HEK293 (cell line): ENCODE measurements around the gene MEIKIN.

Experiments used
- CTCF ChIA-PET: fragments of 350-600 bp; formaldehyde crosslinking; extraction: SDS; loops from one replicate; lab custom pipeline; 2021; ENCODE audit warnings: antibody characterized with exemption; lab: Yijun Ruan, JAX
- POLR2A ChIA-PET: fragments of 300-600 bp; formaldehyde crosslinking; extraction: SDS; loops from one replicate; lab custom pipeline; 2020; ENCODE audit warnings: antibody characterized with exemption, inconsistent platforms; lab: Yijun Ruan, JAX
- H3K27ac ChIP-seq: fragments of 200-500 bp; sonication (Bioruptor generic); 2 replicates; pipeline ENCODE4 v1.5.1; 2014; ENCODE audit warnings: low read depth, low read length, control low read depth, inconsistent platforms; ENCODE audit errors: extremely low read depth
- H3K36me3 ChIP-seq, 2 experiments: fragments of 200-500 bp in 1 of 2; sonication (Bioruptor generic) in 1 of 2; 1 replicate in 1 of 2; 2 replicates in 1 of 2; pipeline ENCODE4 v1.5.1; 2014 to 2017; ENCODE audit warnings: inconsistent platforms in 2 of 2, low read length in 2 of 2; ENCODE audit not compliant: control insufficient read depth in 2 of 2, insufficient read depth in 1 of 2
- H3K4me1 ChIP-seq: fragments of 200-500 bp; sonication (Bioruptor generic); 2 replicates; pipeline ENCODE4 v1.5.1; 2014; ENCODE audit warnings: mild to moderate bottlenecking, low read length, inconsistent platforms; ENCODE audit not compliant: control insufficient read depth, insufficient read depth
- H3K4me3 ChIP-seq: 2 replicates; pipeline ENCODE4 v1.5.1; 2011; ENCODE audit warnings: low read depth, mild to moderate bottlenecking, control low read depth, low read length, moderate library complexity
- H3K9me3 ChIP-seq: fragments of 200-500 bp; sonication (Bioruptor generic); 2 replicates; pipeline ENCODE4 v1.5.1; 2014; ENCODE audit warnings: low read depth, low read length, inconsistent platforms; ENCODE audit not compliant: control insufficient read depth, insufficient read depth
- FEZF1 ChIP-seq: fragments of 450-650 bp; formaldehyde crosslinking; IDR thresholded peaks from 2 replicates; pipeline ENCODE4 v1.5.1; 2016; ENCODE audit warnings: missing biosample characterization, missing genetic modification characterization
- OSR2 ChIP-seq: fragments of 450-650 bp; formaldehyde crosslinking; IDR thresholded peaks from 2 replicates; pipeline ENCODE4 v1.5.1; 2016; ENCODE audit warnings: missing biosample characterization, missing genetic modification characterization
- YY2 ChIP-seq: fragments of 450-650 bp; formaldehyde crosslinking; IDR thresholded peaks from 2 replicates; pipeline ENCODE4 v1.5.1; 2016; ENCODE audit warnings: missing biosample characterization, missing genetic modification characterization
- ZEB2 ChIP-seq: fragments of 450-650 bp; formaldehyde crosslinking; IDR thresholded peaks from 2 replicates; pipeline ENCODE4 v1.5.1; 2016; ENCODE audit warnings: missing biosample characterization, missing genetic modification characterization
- ZFP3 ChIP-seq: fragments of 450-650 bp; formaldehyde crosslinking; IDR thresholded peaks from 2 replicates; pipeline ENCODE4 v1.5.1; 2016; ENCODE audit warnings: low read depth, missing biosample characterization, missing genetic modification characterization
- ZFP41 ChIP-seq: fragments of 450-650 bp; formaldehyde crosslinking; IDR thresholded peaks from 2 replicates; pipeline ENCODE4 v1.5.1; 2016; ENCODE audit warnings: missing biosample characterization, missing genetic modification characterization, borderline replicate concordance
- ZNF138 ChIP-seq: fragments of 450-650 bp; formaldehyde crosslinking; IDR thresholded peaks from 2 replicates; pipeline ENCODE4 v1.5.1; 2016; ENCODE audit warnings: missing biosample characterization, missing genetic modification characterization, borderline replicate concordance
- ZNF157 ChIP-seq: fragments of 450-650 bp; formaldehyde crosslinking; IDR thresholded peaks from 2 replicates; pipeline ENCODE4 v1.5.1; 2016; ENCODE audit warnings: missing biosample characterization, missing genetic modification characterization
- ZNF221 ChIP-seq: fragments of 450-650 bp; formaldehyde crosslinking; IDR thresholded peaks from 2 replicates; pipeline ENCODE4 v1.5.1; 2017; ENCODE audit warnings: missing biosample characterization, missing genetic modification characterization, borderline replicate concordance
- ZNF335 ChIP-seq: fragments of 450-650 bp; formaldehyde crosslinking; conservative IDR thresholded peaks from 2 replicates; pipeline ENCODE4 v1.5.1; 2016; ENCODE audit warnings: missing biosample characterization, missing genetic modification characterization
- ZNF677 ChIP-seq: fragments of 450-650 bp; IDR thresholded peaks from 2 replicates; pipeline ENCODE4 v1.5.0; 2018; ENCODE audit warnings: missing biosample characterization, mild to moderate bottlenecking, missing genetic modification characterization, moderate library complexity
- TF ChIP-seq, protein P1 (sequence below): fragments of 450-650 bp; formaldehyde crosslinking; IDR thresholded peaks from 2 replicates; pipeline ENCODE4 v1.5.1; 2016; ENCODE audit warnings: missing biosample characterization, missing genetic modification characterization, borderline replicate concordance
- TF ChIP-seq, protein P2 (sequence below): fragments of 450-650 bp; formaldehyde crosslinking; IDR thresholded peaks from 2 replicates; pipeline ENCODE4 v1.5.1; 2016; ENCODE audit warnings: missing biosample characterization, missing genetic modification characterization
- TF ChIP-seq, protein P3 (sequence below): fragments of 450-650 bp; formaldehyde crosslinking; IDR thresholded peaks from 2 replicates; pipeline ENCODE4 v1.5.0; 2017; ENCODE audit warnings: missing biosample characterization, missing genetic modification characterization, borderline replicate concordance
- TF ChIP-seq, protein P4 (sequence below): fragments of 450-650 bp; formaldehyde crosslinking; IDR thresholded peaks from 2 replicates; pipeline ENCODE4 v1.5.1; 2016; ENCODE audit warnings: missing biosample characterization, missing genetic modification characterization

The MEIKIN gene

DNA sequence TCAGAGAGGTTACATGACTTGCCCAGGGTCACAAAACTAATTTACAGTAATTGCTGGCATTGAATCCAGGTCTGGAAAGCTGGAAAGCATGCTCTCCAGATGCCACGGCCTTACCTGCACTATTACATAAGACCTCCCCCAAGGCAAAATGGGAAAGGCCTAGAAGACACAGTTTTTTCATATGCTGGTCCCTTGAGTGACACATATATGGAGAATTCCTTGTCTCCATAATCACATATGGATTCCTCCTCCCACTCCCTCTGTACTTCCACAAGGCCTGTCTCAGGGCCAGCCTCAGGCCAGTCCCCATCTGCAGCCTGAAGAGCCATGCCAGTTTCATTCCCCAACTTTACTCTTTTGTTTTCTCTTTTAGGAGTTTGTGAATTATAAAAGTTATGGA is 28.6 kb upstream of the MEIKIN start:
- Histone ChIP-seq H3K27ac (no peak overlapping the region), H3K4me3 (no peak overlapping the region), H3K9me3 (no peaks in the 10 kb centered on the region), H3K36me3 (no peaks in the 10 kb centered on the region), H3K4me1 (no peaks in the 10 kb centered on the region)
- TF ChIP-seq ZFP41 = no peak
- no peak for TF ChIP-seq FEZF1 (tag by site-specific recombination)
- TF ChIP-seq, protein P1, sequence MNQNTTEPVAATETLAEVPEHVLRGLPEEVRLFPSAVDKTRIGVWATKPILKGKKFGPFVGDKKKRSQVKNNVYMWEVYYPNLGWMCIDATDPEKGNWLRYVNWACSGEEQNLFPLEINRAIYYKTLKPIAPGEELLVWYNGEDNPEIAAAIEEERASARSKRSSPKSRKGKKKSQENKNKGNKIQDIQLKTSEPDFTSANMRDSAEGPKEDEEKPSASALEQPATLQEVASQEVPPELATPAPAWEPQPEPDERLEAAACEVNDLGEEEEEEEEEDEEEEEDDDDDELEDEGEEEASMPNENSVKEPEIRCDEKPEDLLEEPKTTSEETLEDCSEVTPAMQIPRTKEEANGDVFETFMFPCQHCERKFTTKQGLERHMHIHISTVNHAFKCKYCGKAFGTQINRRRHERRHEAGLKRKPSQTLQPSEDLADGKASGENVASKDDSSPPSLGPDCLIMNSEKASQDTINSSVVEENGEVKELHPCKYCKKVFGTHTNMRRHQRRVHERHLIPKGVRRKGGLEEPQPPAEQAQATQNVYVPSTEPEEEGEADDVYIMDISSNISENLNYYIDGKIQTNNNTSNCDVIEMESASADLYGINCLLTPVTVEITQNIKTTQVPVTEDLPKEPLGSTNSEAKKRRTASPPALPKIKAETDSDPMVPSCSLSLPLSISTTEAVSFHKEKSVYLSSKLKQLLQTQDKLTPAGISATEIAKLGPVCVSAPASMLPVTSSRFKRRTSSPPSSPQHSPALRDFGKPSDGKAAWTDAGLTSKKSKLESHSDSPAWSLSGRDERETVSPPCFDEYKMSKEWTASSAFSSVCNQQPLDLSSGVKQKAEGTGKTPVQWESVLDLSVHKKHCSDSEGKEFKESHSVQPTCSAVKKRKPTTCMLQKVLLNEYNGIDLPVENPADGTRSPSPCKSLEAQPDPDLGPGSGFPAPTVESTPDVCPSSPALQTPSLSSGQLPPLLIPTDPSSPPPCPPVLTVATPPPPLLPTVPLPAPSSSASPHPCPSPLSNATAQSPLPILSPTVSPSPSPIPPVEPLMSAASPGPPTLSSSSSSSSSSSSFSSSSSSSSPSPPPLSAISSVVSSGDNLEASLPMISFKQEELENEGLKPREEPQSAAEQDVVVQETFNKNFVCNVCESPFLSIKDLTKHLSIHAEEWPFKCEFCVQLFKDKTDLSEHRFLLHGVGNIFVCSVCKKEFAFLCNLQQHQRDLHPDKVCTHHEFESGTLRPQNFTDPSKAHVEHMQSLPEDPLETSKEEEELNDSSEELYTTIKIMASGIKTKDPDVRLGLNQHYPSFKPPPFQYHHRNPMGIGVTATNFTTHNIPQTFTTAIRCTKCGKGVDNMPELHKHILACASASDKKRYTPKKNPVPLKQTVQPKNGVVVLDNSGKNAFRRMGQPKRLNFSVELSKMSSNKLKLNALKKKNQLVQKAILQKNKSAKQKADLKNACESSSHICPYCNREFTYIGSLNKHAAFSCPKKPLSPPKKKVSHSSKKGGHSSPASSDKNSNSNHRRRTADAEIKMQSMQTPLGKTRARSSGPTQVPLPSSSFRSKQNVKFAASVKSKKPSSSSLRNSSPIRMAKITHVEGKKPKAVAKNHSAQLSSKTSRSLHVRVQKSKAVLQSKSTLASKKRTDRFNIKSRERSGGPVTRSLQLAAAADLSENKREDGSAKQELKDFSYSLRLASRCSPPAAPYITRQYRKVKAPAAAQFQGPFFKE (tag by site-specific recombination) = no peak
- no peak for TF ChIP-seq OSR2 (tag by site-specific recombination)
- TF ChIP-seq ZEB2 (tag by site-specific recombination) = no peak
- TF ChIP-seq, protein P2, sequence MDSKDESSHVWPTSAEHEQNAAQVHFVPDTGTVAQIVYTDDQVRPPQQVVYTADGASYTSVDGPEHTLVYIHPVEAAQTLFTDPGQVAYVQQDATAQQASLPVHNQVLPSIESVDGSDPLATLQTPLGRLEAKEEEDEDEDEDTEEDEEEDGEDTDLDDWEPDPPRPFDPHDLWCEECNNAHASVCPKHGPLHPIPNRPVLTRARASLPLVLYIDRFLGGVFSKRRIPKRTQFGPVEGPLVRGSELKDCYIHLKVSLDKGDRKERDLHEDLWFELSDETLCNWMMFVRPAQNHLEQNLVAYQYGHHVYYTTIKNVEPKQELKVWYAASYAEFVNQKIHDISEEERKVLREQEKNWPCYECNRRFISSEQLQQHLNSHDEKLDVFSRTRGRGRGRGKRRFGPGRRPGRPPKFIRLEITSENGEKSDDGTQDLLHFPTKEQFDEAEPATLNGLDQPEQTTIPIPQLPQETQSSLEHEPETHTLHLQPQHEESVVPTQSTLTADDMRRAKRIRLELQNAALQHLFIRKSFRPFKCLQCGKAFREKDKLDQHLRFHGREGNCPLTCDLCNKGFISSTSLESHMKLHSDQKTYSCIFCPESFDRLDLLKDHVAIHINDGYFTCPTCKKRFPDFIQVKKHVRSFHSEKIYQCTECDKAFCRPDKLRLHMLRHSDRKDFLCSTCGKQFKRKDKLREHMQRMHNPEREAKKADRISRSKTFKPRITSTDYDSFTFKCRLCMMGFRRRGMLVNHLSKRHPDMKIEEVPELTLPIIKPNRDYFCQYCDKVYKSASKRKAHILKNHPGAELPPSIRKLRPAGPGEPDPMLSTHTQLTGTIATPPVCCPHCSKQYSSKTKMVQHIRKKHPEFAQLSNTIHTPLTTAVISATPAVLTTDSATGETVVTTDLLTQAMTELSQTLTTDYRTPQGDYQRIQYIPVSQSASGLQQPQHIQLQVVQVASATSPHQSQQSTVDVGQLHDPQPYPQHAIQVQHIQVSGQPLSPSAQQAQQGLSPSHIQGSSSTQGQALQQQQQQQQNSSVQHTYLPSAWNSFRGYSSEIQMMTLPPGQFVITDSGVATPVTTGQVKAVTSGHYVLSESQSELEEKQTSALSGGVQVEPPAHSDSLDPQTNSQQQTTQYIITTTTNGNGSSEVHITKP (tag by site-specific recombination) = no peak
- no peak for TF ChIP-seq ZNF157 (tag by site-specific recombination)
- no peak for TF ChIP-seq ZFP3 (tag by site-specific recombination)
- TF ChIP-seq ZNF335 (tag by site-specific recombination) = no peak
- no peak for TF ChIP-seq ZNF677 (tag by site-specific recombination)
- TF ChIP-seq, protein P3, sequence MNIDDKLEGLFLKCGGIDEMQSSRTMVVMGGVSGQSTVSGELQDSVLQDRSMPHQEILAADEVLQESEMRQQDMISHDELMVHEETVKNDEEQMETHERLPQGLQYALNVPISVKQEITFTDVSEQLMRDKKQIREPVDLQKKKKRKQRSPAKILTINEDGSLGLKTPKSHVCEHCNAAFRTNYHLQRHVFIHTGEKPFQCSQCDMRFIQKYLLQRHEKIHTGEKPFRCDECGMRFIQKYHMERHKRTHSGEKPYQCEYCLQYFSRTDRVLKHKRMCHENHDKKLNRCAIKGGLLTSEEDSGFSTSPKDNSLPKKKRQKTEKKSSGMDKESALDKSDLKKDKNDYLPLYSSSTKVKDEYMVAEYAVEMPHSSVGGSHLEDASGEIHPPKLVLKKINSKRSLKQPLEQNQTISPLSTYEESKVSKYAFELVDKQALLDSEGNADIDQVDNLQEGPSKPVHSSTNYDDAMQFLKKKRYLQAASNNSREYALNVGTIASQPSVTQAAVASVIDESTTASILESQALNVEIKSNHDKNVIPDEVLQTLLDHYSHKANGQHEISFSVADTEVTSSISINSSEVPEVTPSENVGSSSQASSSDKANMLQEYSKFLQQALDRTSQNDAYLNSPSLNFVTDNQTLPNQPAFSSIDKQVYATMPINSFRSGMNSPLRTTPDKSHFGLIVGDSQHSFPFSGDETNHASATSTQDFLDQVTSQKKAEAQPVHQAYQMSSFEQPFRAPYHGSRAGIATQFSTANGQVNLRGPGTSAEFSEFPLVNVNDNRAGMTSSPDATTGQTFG (tag by site-specific recombination) = no peak
- no peak for TF ChIP-seq YY2 (tag by site-specific recombination)
- TF ChIP-seq, protein P4, sequence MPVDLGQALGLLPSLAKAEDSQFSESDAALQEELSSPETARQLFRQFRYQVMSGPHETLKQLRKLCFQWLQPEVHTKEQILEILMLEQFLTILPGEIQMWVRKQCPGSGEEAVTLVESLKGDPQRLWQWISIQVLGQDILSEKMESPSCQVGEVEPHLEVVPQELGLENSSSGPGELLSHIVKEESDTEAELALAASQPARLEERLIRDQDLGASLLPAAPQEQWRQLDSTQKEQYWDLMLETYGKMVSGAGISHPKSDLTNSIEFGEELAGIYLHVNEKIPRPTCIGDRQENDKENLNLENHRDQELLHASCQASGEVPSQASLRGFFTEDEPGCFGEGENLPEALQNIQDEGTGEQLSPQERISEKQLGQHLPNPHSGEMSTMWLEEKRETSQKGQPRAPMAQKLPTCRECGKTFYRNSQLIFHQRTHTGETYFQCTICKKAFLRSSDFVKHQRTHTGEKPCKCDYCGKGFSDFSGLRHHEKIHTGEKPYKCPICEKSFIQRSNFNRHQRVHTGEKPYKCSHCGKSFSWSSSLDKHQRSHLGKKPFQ (tag by site-specific recombination) = no peak
- no peak for TF ChIP-seq ZNF221 (tag by site-specific recombination)
- TF ChIP-seq ZNF138 (tag by site-specific recombination) = no peak
- ChIA-PET POLR2A (no interaction called here), CTCF (no interaction called here)
